GM12891 (cell line): ENCODE data around the gene CASP14.

Source experiments
- POLR2A ChIP-seq: IDR thresholded peaks from 2 replicates; pipeline ENCODE4 v1.6.1; 2011; ENCODE audit warnings: low read depth, low read length, control low read depth
- POLR2AphosphoS5 ChIP-seq: IDR thresholded peaks from 2 replicates; pipeline ENCODE4 v1.6.1; 2011; ENCODE audit warnings: low read depth, low read length, control low read depth

- TF ChIP-seq POLR2A, result no peak
- no peak for TF ChIP-seq POLR2AphosphoS5
Observed at GRCh38 chr19:15022752-15023151, 26.5 kb upstream of the CASP14 start.
